Measurements from ENCODE around the gene RECK. TPM values are rescaled to one million over a fixed set of nuclear protein-coding genes. Genes with fewer than 3 reads are reported as not detected.

RECK gene
- total RNA-seq, 1 donor from 2014 or later, result 5.4 TPM

DNA sequence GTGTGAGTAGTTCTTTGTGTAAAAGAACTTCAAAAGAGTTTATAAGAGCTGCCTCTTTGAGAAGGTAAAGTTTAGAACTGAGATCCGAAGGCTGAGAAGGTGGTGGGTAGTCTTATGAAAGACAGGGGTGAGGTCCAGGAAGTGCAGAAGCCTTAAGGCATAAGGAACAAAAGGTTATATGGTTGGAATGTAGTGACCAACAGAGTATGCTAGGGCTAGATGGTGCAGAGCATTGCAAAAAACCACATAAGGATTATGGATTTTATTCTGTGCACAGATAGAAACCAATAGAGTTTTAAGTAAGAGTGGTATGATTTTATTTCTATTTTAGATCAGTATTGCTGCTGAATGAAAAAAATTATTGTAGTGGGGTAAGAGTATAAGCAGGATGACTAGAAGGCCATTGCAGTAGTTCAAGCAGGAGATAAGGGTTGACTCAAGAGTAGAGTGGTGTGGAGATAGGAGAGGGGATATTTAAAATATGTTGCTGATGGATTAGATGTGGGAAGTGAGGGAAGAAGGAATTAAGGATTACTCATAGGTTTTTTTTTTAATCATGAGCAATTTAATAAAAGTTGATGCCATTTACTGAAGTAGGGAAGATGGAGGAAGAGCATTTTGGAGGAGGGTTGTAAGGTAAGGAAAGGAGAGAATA lies 3.7 kb downstream of the RECK start:
- no peaks in the 10 kb centered on the region for H3K27me3 ChIP-seq (ENCODE audit: low read depth)
- no peaks in the 10 kb centered on the region for H3K9me3 ChIP-seq (replicated peaks)
- no peak overlapping the region for H3K4me3 ChIP-seq
- no peak for DNase-seq
- H3K36me3 ChIP-seq, result no peaks in the 10 kb centered on the region
- intact Hi-C loops (cut with micrococcal nuclease), result no loop called here
- H3K27ac ChIP-seq (replicated peaks), result no peak overlapping the region
- TF ChIP-seq CTCF (IDR thresholded peaks at IDR 0.05; ENCODE audit: borderline replicate concordance), result no peak
- peaks cover 57% of the 10 kb centered on the region for H3K4me1 ChIP-seq

DNA sequence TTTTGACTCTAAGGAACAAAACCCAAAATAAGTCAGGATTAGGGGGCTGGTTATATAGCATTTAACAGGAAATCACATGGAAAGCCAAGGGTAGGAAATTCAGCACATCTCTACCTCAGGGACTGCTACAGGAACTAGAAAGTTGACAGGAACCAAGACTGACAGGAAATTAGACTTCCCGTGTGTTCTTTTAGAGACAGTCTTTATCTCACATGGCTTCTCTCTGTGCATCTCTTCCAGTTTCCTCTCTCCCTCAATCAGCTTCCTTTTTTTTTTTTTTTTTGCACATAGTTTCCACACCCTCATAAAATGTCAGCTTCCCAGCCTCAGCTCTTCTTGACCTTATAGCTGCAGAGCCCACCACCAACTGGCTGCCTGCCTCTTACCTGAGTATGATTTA lies 4.8 kb downstream of the RECK start:
- Histone ChIP-seq H3K27ac (replicated peaks) (no peak overlapping the region), H3K4me1 (peaks cover 65% of the 10 kb centered on the region), H3K27me3 (ENCODE audit: low read depth) (no peaks in the 10 kb centered on the region), H3K9me3 (replicated peaks) (no peaks in the 10 kb centered on the region), H3K4me3 (no peak overlapping the region), H3K36me3 (no peaks in the 10 kb centered on the region)
- DNase-seq, result no peak
- TF ChIP-seq CTCF (IDR thresholded peaks at IDR 0.05; ENCODE audit: borderline replicate concordance), result no peak
- intact Hi-C loops (cut with micrococcal nuclease), result no loop called here

GRCh38 chr9:36045610-36046009 lies 8.9 kb downstream of the RECK start:
- Histone ChIP-seq H3K36me3 (no peaks in the 10 kb centered on the region), H3K4me3 (no peak overlapping the region), H3K9me3 (replicated peaks) (no peaks in the 10 kb centered on the region), H3K27ac (replicated peaks) (no peak overlapping the region), H3K4me1 (peaks cover 56% of the 10 kb centered on the region), H3K27me3 (ENCODE audit: low read depth) (no peaks in the 10 kb centered on the region)
- DNase-seq, result no peak
- no peak for TF ChIP-seq CTCF (IDR thresholded peaks at IDR 0.05; ENCODE audit: borderline replicate concordance)
- intact Hi-C loops (cut with micrococcal nuclease), result no loop called here

DNA sequence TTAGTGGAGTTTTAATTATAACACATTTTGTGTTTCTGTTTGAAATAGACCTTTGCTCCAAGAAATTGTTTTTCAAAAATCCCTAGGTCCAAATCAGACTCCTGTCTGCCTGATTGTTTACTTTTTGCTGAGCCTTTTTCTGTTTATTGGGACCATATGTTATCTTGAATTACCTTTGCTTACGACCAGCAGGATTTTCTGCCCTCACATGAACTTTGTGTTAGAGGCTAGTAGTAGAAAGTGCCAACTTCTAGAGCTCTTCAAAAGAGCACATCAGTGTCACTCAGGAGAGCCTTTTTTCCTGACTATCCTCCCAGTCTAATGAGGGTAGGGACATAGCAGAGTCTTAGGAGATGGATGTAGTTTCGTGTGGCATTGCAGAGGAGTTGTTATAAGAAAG lies 10.2 kb downstream of the RECK start:
- intact Hi-C loops (cut with micrococcal nuclease), result no loop called here
- no peaks in the 10 kb centered on the region for H3K36me3 ChIP-seq
- H3K27me3 ChIP-seq (ENCODE audit: low read depth), result no peaks in the 10 kb centered on the region
- no peak for TF ChIP-seq CTCF (IDR thresholded peaks at IDR 0.05; ENCODE audit: borderline replicate concordance)
- no peak overlapping the region for H3K27ac ChIP-seq (replicated peaks)
- no peak overlapping the region for H3K4me3 ChIP-seq
- no peaks in the 10 kb centered on the region for H3K9me3 ChIP-seq (replicated peaks)
- DNase-seq, result no peak
- peaks cover 43% of the 10 kb centered on the region for H3K4me1 ChIP-seq

- H3K4me1 ChIP-seq, result peaks cover 52% of the 10 kb centered on the region
- no peak overlapping the region for H3K4me3 ChIP-seq
- H3K36me3 ChIP-seq, result no peaks in the 10 kb centered on the region
- intact Hi-C loops (cut with micrococcal nuclease), result no loop called here
- H3K27ac ChIP-seq (replicated peaks), result no peak overlapping the region
- no peaks in the 10 kb centered on the region for H3K27me3 ChIP-seq (ENCODE audit: low read depth)
- H3K9me3 ChIP-seq (replicated peaks), result no peaks in the 10 kb centered on the region
- no peak for DNase-seq
- no peak for TF ChIP-seq CTCF (IDR thresholded peaks at IDR 0.05; ENCODE audit: borderline replicate concordance)
Observed at GRCh38 chr9:36049408-36049807, 12.7 kb downstream of the RECK start.
